Measurements from ENCODE around the gene IKZF4.
"Not testable (repeated sequence)": the region's sequence is repeated elsewhere in the genome, so short reads cannot be mapped to it uniquely, and the experiment has no call there.

Gene IKZF4

GRCh38 chr12:55999999-56000540 lies 20.8 kb upstream of the IKZF4 start:
- not testable (repeated sequence) for DNase-seq

- no peak for DNase-seq
These were observed 19.2 kb upstream of the IKZF4 start for GRCh38 chr12:56001487-56002100.

GRCh38 chr12:56003376-56003775 lies 17.5 kb upstream of the IKZF4 start:
- DNase-seq: not testable (repeated sequence)

- no peak for DNase-seq
These were observed 16.6 kb upstream of the IKZF4 start for GRCh38 chr12:56004211-56004610.

- DNase-seq: peak; percentile 54
These were observed 13.0 kb upstream of the IKZF4 start for GRCh38 chr12:56007564-56008559.

GRCh38 chr12:56010111-56010570 lies 10.7 kb upstream of the IKZF4 start:
- DNase-seq: no peak

- no peak for DNase-seq
These were observed 9.2 kb upstream of the IKZF4 start for GRCh38 chr12:56011509-56012090.

GRCh38 chr12:56013482-56013881 lies 7.4 kb upstream of the IKZF4 start:
- DNase-seq: no peak

- no peak for DNase-seq
These were observed 6.6 kb upstream of the IKZF4 start for GRCh38 chr12:56014205-56014604.

- DNase-seq: no peak
These were observed 3.7 kb upstream of the IKZF4 start for GRCh38 chr12:56017181-56017580.

- no peak for DNase-seq
These were observed 2.5 kb upstream of the IKZF4 start for GRCh38 chr12:56018356-56018755.

GRCh38 chr12:56021889-56022497 lies 1.1 kb downstream of the IKZF4 start:
- no peak for DNase-seq

GRCh38 chr12:56028511-56029165 lies 7.8 kb downstream of the IKZF4 start:
- no peak for DNase-seq

GRCh38 chr12:56029166-56029519 lies 8.3 kb downstream of the IKZF4 start:
- DNase-seq: no peak

- no peak for DNase-seq
These were observed 8.9 kb downstream of the IKZF4 start for GRCh38 chr12:56029666-56030293.

- DNase-seq: no peak
These were observed 11.1 kb downstream of the IKZF4 start for GRCh38 chr12:56031987-56032386.

- no peak for DNase-seq
These were observed 13.9 kb downstream of the IKZF4 start for GRCh38 chr12:56034586-56035332.

GRCh38 chr12:56037161-56037560 lies 16.3 kb downstream of the IKZF4 start:
- DNase-seq: no peak

- DNase-seq: no peak
These were observed 17.3 kb downstream of the IKZF4 start for GRCh38 chr12:56038022-56038655.

GRCh38 chr12:56040151-56040550 lies 19.3 kb downstream of the IKZF4 start:
- no peak for DNase-seq

All from NCI-H510A (cell line).